G401.6 (cell line): ENCODE results near the gene PNKP.
A peak's percentile ranks its signal among the peaks of the same experiment; 100 is the strongest.

Experiments used
- FAIRE-seq: peaks from 2 replicates; lab custom pipeline; 2012; peaks lifted over from hg19 to GRCh38; lab: Jason Lieb, UNC

Gene PNKP

DNA sequence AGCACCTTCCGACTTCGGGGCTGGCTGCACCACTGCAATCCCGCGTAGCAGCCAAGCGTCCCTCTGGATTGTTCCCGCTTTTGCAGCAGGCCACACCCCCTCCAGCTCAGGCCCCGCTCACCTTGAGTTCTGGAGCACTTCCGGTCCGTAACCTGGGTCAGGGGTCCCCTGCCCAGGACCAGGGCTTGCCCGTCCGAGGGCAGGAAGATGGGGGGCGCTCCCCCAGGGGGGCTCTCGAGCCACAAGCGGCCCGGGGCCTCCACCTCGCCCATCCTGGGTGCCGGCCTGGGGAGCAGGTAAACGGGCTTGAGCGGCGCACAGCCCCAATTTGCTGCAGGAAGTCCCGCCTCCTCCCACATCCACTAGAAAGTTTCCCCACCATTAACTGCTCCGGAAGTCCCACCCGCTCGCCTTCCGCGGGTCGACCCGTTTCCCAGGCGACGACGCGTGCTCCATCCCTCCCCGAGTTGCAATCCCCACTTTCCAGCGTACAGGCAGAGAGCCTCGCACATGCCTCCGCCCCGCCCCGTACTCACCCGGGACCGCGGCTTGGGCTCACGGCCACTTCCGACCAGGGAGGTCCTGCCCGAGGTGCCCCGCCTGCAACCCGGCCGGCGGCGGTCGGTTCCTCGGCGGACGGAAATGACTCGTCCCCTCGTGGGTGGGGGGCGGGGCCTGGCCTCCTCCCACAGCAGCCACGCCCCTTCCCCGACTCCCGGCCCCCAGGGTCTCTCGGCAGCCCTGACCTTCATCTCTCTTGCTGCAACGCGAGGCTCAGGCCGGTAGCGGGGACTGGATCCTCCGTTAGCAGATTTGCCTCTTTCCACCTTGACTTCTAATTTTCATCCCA is at the start of gene PNKP:
PNKP (minus strand) TSS at position 644 of the 850 bp plus-strand sequence; CDS start at position 272, 372 bp downstream.
- FAIRE-seq: peak; percentile 93

- no peak for FAIRE-seq
Measured at GRCh38 chr19:49915271-49915670, 47.9 kb upstream of the PNKP start.

GRCh38 chr19:49913720-49914119 is 46.3 kb upstream of the PNKP start:
- FAIRE-seq: no peak

DNA sequence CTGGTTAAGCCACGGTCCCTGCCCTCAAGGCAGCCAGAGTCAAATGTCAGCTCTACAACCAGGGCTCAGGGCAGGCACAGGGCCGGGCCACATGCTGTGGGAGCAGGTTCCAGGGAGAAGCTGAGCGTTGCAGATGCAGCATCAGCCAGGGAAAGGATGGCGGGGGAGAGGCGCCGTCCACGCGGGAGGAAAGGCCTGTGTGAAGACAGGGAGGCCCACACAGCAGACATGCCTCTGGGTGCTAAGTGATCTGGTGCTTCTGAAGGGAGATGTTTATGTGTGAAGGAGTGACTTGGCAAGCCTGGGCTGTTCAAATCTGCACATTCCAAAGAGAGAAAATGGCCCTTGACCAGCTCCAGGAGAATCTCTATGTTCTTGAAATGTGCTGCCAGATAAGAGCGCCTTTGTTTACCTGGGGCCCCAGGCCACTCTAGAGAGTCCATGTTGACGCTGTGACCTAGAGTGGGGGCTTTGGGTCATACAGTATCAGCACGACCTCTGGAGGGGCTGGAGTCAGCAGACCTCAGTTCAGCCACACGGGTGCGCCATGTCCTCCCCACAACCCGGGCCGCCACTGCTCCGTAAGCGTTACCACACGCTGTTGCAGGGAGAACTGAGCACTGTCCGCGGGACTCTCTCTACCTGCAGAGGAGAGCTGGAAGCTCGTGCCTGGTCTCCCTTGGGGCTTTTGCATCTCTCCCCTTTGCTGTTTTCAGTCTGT is 45.7 kb upstream of the PNKP start:
- no peak for FAIRE-seq

DNA sequence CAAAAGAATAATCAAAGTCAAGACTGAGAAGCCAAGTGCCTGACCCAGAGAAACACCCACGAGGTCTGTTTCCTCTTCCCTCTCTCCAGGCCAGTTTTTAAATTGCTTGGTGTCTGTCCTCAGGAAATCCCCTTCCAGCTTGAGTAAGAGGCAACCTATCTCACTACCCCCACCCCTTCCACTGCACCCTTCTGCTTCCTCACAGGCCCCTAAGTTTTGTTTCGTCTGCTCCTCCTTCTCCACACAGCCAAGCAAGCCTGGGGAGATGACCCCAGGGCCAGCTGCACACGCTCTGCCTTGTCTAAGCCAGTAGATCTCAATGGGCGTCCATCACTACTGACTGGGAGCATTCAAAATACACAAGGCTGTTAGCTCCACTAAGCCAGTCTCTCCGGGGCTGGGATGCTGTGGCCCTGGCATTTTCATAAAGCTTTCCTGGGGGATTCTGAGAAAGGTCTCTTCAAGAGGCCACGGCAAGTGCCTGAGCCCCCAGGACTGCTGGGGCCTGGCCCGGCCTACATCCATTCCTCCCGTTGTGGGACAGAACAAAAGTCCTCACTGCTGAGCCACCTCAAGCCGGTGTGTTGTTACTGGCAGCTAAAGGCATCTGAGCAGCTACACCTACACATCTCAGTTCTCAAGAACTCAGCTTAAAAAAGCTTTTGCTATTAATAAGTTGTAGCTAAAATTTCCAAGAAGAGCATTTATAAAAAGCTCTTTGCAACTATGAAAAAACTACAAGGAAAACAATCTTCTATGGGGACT is 44.2 kb upstream of the PNKP start:
- FAIRE-seq: no peak

GRCh38 chr19:49910179-49910578 is 42.8 kb upstream of the PNKP start:
- FAIRE-seq: no peak

GRCh38 chr19:49908480-49909420 is 41.4 kb upstream of the PNKP start:
- no peak for FAIRE-seq

DNA sequence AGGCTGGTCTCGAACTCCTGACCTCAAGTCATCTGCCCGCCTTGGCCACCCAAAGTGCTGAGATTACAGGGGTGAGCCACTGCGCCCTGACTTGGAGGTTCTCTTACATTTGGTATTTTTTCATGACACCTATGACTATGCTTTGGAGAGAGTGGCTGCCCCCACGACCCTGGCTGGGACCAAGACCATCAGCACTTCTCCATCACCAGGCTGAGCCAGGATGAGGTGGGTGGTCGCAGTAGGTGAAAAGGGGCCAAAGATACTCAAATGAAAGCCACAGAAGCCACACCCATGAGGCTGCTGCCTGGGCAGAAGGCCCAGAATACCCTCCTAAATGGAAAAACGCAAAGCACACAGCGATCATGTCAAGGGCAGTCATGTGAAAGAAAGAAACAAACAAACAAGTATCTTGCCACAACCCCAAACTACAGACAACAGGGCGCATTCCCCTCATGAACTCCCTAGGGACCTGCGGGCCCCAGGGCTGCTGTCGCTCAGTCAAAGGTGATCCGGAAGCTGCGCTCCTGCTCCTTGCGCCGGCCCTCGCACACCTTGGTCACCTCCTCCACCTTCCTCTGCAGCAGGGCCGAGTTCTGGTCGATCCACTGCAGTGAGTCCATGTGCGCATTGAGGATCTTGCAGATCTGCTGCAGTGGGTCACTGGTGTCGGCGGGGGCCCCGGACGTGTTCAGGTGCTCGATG is 40.5 kb upstream of the PNKP start:
- no peak for FAIRE-seq

GRCh38 chr19:49906879-49907564 is 39.6 kb upstream of the PNKP start:
- no peak for FAIRE-seq

DNA sequence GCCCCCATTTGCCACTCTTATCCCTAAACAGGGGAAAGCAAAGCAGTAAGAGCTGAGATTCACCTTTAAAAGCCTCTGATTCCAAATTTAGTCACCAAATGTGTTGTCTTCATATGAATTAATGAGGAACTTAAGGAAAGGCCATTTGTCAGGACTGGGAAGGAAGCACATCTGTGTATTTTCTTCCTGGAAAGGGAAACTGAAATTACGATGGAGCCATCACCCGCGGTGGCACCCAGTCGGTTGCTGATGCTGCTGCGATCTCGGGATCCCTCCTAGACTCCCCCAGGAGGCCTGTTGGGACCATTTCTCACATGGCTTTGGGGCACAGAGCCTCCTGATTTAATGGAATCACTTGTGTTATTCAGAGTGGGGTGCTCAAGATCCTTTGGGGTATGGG is 36.8 kb upstream of the PNKP start:
- no peak for FAIRE-seq

GRCh38 chr19:49896863-49897621 is 29.7 kb upstream of the PNKP start, which contains the start of gene IL4I1:
IL4I1 (minus strand) TSS chr19:49896887; CDS start chr19:49896160, 727 bp downstream.
- FAIRE-seq: no peak

- FAIRE-seq: no peak
Measured at GRCh38 chr19:49895566-49896297, 28.4 kb upstream of the PNKP start.

DNA sequence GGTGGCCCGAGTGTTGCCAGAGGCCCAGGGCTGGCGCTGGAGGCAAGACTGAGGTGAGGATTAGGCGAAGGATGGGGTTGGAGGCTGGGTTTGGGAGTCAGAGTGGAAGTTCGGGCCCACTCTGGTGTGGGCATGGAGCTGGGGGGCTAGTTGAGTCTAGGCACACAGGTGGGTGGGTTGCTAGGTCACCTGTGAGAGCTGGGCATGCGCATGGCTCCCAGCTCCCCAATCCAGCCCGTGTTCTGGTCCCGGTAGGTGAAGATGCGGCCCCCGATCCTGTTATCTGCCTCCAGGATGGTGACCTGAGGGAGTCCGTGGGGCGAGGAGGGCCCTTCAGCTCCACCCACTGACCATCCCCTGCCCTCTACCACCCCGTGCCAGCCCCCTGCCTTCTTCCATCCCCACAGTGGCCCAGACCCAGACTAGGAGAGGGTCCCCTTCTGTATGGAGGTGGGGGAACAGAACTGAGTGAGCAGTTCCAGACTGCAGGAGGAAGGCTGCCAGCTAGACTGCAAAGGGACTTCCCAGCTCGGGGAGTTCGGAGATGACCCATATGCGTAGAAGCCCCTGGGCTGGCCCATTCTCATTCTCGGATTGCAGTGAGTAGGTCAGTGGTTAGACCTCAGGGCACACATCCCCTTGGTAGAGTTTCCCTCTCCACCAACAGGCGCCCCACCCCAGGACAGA is 27.6 kb upstream of the PNKP start:
- FAIRE-seq: no peak

DNA sequence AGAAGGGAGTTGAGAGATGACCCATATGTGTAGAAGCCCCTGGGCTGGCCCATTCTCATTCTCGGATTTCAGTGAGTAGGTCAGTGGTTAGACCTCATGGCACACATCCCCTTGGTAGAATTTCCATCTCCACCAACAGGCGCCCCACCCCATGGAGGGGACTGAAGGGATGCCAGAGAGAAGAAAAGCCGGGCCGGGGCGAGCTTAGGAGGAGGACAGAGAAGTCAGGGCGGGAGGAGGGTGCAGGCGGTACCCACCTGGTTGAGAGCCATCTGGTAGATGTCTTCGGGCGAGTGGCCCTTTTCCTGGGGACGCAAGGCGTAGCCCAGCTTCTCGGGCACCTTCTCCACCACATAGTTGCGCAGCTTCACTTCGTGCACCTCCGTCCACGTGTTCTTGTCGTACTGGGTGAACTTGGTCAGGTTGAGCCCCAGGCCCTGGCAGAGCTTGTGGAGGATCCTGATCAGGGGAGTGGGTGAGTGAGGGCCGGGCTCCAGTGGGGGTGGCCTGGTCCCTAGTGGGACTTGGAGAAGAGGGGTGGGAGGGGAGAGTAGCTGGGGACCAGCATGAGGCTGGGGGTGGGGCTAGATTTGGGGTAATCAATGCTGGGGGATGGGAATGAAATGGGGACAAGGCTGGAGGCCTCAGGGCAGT is 26.8 kb upstream of the PNKP start:
- no peak for FAIRE-seq

DNA sequence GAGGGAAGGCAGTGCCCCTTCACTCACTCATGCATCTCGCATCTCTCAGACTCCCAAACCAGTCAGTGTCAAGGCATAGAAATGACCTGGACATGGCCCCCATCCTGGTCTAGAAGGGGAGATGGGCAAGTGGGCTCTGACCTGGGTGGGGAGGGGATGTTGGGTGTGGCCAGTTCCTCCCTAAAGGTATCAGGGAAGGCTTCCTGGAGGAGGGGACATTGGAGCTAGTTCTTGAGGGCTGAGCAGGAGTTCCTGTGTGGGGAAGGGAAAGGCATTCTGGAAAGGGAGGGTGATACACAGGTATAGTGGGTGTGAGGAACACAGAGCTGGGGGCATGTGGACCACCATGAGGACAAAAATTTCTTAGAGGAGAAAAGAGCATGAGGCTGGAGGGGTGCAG is 25.3 kb upstream of the PNKP start:
- FAIRE-seq: no peak

- no peak for FAIRE-seq
Measured at GRCh38 chr19:49891393-49891792, 24.0 kb upstream of the PNKP start.
